DMS79 (cell line): ENCODE data around the gene MB21D2.
"Not testable (repeated sequence)": the region's sequence is repeated elsewhere in the genome, so short reads cannot be mapped to it uniquely, and the experiment has no call there.

ENCODE experiments used
- DNase-seq: peaks from one replicate; lab custom pipeline; 2025; lab: John Stamatoyannopoulos, UW

The MB21D2 gene, protein sequence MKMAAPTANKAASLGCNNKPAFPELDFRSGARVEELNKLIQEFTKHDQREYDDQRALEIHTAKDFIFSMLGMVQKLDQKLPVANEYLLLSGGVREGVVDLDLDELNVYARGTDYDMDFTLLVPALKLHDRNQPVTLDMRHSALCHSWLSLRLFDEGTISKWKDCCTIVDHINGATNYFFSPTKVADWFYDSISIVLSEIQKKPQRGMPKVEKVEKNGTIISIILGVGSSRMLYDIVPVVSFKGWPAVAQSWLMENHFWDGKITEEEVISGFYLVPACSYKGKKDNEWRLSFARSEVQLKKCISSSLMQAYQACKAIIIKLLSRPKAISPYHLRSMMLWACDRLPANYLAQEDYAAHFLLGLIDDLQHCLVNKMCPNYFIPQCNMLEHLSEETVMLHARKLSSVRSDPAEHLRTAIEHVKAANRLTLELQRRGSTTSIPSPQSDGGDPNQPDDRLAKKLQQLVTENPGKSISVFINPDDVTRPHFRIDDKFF

DNA sequence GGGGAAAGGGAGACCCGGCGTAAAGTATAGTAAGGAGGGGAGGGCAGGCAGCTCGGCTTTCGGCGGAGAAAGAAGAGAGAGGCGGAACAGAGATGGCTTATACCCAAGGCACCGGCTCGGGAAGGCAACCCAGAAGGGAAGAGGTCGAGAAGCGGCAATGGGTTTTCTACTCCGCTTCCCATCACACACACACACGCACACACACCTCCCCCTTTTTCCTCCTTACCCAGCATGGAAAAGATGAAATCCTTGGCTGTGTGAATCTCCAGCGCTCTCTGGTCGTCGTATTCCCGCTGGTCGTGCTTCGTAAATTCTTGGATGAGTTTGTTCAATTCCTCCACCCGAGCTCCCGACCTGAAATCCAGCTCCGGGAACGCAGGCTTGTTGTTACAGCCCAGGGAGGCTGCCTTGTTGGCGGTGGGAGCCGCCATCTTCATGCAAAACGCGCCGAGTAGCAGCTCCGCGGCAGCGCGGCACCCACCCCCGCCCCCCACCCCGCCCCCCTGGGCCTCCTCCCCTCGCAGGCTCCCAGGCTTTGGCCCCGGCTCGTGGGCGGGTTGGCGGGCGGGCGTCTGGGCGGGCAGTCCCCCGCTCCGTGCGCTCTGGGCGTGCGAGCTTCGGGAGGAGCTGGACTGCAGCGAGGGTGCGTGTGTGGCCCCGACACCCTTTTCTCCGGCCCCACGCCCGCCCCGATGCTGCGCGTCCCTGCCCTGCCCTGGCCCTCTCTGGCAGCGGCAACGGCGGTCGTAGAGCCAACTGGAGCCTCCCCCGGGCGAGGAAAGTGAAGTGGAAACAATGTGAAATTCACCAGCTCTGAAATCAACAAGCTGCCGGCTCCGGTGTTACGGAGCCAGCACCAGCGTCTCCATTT, at the start of gene MB21D2:
Gene MB21D2 (minus strand): TSS at position 453 of the 871 bp plus-strand sequence. CDS start 16 bp downstream, at position 437.
- DNase-seq: peak; percentile 63

DNA sequence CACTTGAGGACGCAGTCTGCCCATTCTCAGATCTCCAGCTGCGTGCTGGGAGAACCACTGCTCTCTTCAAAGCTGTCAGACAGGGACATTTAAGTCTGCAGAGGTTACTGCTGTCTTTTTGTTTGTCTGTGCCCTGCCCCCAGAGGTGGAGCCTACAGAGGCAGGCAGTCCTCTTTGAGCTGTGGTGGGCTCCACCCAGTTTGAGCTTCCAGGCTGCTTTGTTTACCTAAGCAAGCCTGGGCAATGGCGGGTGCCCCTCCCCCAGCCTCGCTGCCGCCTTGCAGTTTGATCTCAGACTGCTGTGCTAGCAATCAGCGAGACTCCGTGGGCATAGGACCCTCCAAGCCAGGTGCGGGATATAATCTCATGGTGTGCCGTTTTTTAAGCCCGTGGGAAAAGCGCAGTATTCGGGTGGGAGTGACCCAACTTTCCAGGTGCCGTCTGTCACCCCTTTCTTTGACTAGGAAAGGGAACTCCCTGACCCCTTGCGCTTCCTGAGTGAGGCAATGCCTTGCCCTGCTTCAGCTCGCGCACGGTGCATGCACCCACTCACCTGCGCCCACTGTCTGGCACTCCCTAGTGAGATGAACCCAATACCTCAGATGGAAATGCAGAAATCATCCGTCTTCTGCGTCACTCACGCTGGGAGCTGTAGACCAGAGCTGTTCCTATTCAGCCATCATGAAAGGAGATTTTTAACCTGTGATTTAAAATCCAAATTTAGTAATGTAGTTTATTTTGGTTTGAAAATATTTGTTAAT, 47.5 kb upstream of the MB21D2 start:
- DNase-seq: not testable (repeated sequence)

DNA sequence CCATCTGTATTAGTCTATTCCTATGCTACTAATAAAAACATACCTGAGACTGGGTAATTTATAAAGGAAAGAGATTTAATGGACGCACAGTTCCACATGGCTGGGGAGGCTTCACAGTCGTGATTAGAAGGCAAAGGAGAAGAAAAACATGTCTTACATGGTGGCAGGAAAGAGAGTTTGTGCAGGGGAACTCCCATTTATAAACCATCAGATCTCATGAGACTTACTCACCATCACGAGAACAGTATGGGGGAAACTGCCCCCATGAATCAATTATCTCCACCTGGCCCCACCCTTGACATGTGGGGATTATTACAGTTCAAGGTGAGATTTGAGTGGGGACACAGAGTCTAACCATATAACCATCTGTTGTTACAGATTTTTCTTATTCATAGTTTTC, 42.1 kb upstream of the MB21D2 start:
- no peak for DNase-seq

DNA sequence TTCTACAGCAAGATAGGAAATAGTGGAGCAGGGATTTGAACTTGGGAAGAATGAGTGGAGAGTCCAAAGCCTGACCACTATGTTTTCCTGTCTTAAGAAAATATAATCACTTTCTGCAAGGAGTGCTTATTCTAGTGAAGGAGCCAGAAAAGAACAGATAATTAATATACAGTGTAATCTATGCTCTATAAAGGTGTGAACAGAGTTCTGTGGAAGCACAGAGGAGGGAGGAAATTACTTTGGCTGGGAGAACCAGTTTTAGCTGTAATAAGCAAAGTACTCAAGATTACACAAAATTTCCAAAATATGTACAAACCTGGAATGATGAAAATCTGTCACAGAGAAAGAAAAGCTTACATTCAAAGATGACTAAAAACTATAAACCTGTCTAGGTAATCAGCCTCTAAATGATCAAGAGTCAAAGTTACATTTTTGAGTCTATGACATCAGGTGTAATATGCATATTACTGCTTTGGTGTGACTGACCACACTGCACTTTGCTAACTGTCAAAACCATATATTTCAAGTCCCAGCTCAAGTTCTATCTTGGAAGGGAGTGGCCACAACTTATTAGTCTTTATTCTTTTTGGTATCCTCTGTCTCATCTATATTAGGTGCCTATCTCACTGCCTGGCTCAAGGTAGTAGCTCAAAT, 40.7 kb upstream of the MB21D2 start:
- no peak for DNase-seq

DNA sequence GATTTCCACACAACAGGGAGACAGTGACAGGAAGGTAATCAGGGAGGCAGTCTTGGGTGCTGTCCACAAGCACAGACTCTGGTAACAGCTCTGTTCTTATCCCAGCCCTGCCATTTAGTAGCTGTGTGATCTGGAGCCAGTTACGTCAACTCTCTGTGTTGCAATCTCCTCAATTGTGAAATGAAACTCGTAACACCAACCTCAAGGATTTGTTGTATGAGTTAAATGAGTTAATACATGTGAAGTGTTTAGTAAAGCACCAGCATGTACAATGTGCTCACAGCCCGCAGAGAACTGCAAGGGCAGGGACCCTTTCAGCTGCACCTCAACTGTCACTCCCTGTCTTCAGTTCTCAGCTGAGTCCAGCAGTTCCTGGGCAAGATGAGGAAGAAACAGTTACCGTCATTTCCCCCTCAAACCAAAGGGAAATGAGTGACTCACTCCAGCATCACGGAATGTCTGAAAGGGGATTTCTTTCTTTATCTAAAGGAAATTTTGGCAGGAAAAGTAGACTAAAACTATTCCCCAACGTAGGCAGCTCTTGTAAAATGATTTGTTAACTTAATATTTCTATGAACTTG, 39.9 kb upstream of the MB21D2 start:
- no peak for DNase-seq

DNA sequence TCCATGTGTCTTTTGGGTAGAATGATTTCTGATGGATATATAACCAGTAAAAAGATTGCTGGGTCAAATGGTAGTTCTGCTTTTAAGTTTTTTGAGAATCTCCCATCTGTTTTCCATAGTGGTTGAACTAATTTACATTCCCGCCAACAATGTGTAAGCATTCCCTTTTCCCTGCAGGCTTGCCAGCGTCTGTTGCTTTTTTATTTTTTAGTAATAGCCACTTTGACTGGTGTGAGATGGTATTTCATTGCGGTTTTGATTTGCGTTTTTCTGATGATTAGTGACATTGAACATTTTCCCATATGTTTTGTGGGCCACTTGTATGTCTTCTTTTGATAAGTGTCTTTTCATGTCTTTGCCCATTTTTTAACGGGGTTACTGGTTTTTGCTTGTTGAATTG, 36.3 kb upstream of the MB21D2 start:
- DNase-seq: no peak

DNA sequence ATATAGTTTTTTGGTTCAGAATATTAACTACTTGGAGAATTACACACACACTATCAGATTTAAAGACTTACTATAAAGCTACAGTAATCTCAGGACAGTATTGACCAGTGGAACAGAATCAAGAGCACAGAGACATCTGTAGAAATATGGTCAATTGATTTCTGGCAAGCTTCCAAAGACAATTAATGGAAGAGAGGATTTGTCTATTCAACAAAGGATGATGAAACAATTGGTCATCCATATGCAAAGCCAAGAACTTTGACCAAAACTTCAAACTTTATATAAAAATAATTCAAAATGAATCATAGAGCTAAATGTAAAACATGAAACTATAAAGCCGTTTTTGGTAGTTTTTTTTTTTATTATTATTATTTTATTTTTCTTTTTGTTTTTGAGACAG, 29.8 kb upstream of the MB21D2 start:
- DNase-seq: no peak

DNA sequence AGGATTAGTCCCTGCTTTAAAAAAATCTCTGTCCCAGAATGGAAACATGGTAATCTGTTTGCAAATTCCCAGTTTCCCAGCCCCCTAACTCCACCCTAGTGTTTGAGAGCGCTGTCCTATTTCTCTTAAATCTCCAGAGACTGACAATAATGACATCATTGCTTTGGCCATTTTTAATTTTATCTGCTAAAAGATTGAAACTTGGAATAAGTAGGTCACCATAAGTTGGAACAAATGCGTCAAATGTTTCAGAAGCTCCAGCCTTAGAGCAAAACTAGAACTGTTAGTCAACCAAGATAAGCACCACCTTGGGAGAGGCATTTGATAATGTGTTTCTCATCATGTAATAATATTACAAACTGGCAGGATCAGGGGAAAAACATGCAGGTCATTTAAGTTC, 25.7 kb upstream of the MB21D2 start:
- DNase-seq: no peak

DNA sequence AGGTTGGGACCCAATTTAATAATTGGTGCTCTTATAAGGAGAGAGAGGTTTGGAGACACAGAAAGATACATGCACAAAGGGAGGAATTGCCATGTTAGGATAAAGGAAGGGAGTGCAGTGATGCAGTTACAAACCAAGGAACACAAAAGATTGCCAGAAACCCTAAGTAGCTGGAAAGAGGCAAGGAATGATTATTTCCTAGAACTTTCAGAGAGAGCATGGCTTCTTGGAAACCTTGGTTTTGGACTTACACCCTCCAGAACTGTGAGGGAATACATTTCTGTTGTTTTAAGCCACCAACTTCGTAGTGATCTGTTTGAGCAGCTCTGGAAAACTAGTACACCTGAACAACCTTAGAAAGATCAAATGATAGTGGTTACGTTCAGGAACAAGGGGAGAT, 25.0 kb upstream of the MB21D2 start:
- DNase-seq: no peak

DNA sequence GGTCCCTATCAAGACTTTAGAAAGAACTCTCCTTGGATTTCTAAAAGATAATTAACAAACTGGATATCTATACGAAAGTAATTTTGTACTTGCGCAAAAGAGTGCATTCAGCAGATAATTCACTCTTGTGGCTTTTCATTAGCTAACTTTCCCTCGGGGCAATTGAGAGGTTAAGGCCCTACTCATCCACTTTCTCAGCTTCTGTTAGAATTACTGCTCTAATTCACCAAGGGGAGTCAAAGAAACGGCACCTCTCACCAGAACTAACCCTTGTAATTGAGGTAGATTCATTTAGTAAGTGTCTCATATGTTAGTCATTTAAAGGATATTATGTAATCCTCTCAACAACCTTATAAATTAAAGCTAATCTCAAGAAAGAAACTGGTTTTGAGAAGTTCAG, 22.5 kb upstream of the MB21D2 start:
- DNase-seq: no peak

DNA sequence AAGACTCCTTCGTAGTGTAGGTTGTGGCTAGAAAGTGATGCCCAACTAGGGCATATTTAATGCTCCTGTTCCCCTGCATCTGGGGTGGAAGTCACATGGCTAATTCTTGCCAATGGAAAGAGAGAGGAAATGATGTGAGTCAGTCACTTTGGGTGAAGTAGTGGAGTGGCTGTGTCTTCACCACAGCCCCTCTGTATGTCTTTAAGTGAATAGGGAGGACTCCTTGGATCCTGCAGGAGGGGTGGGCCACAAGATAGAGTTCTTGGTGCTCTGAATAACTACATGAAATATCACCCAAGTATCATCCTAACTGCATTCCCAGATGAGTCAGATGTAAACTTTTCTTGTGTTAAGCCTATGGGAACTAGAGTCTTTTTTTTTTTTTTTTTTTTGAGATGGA, 17.8 kb upstream of the MB21D2 start:
- no peak for DNase-seq

DNA sequence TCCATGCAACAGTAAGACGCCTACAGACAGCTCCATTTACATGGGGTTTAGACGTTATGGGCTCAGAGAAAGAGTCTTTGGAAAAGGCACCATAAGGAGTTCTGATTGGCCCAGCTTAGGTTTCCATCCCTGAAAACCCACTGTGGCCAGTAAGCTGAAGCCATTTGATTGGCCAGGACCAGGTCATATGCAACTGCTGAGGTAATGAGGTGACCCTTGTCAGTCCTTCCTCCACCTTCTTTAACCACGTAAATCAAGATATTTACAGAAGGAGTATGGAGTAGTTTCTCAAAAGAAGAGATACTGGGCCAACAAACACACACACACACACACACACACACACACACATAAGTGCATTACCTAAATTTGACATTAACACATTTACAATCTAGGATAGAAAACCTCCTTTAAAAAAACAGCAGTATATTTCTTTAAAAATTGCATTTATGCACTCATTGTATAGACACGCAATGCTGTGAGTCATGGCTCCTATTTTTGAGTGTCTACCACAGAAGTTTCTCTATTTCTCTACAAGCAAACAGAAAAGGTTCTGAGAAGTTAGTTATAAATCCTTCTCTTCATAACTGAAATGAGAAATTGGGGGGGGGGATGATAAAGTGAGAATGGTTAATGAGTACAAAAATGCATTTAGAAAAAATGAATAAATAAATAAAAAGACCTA, 16.3 kb upstream of the MB21D2 start:
- DNase-seq: no peak

DNA sequence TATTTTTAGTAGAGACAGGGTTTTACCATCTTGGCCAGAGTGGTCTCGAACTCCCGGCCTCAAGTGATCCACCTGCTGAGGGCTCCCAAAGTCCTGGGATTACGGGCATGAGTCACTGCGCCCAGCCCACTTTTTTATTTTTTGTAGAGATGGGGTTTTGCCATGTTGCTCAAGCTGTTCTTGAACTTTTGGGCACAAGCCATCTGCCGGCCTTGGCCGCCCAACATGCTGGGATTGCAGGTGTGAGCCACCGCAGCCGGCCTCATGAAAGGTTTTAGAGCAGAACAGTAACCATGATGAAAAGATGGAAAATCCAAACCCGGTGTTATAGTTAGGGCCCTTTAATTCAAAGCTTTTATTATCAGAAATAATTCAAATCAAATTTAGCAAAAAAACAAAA, 15.6 kb upstream of the MB21D2 start:
- DNase-seq: no peak

DNA sequence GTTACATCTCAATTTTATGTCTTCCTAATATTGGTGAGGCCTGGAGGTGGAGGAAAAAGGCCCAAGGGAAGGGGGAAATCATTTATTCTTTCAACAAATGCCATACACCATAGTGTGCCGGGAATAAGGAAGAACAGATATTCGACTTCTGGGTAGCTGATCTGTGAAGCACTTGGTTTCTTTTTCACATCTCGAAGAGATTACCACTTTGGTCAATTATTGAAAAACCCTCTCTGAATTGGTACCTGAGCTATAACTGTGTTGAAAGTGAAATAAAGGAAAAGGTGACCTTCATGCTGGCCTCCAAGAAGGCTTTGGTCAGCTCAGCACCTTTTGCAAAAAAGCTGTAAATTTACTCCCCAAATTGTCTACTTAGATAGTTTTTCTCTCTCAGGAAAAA, 14.2 kb upstream of the MB21D2 start:
- no peak for DNase-seq

DNA sequence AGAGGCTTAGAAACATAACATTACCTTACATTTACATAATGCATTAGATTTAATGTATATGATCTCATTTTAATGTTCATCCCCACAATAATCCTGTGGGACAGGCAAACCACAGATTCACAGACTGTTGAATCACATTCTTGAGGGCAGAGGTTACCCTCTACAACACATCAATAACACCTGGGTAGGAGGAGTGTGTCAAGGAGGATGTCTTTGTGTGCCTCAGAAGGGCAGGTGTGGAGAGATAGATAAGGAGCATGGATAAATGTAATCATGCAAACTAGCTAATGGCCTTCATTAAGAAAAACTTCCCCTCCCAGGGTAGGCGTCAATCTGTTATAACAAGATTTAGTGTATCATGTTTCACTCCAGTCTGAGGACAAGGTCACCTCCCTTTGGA, 12.9 kb upstream of the MB21D2 start:
- no peak for DNase-seq

DNA sequence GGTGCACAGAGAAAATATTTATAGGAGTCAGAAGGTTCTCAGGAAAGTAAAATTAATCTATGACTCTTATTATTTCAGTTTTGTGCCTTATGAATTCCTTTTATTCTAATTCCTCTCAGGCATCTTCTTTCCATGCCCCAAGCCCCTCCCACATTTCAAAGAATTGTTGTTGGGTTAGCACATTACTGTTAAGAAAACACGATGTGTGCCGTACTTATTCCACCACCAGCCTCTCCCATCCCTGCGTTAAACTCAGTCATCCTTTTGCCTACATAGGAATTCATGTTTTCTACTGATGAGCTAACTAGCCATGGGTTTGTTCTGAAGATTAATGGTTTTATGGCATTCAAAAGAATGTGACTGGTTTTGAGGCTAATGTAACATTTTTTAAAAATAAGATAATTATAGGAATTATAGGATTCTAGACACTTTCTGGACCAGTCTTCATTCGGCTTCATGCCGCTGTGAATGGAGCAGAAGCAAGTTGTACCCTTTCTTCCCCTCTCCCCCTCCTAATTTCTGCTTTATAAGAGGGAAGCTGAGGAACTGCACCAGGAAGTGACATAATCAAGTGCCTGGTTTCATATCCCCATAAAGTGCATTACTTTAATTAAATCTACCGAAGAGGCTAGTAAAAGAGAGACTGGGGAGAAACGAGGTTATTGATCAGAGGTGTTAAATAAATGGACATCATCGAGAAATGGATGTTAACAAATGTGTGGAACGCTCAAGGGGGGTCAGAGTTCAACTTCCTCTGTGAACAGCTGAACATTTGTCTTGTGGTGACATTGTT, 12.3 kb upstream of the MB21D2 start:
- no peak for DNase-seq

DNA sequence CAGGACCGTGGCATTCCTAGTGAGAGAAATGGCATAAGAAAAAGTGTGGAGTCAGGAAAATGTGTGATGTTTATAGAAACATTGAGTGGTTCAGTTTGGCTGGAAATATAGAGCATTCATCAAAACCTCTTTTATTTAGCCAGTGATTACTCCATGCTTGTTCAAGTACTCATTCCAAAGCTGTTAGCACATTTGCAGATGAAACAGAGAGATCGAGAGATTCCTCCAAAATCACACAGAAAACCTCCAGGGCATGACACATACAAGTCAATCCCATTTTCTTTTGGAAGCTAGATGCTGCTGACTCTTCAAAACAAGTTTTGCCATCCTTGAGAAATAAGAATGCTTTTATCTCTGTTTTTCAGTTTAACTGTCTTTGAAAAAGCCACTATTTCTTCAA, 11.5 kb upstream of the MB21D2 start:
- no peak for DNase-seq

DNA sequence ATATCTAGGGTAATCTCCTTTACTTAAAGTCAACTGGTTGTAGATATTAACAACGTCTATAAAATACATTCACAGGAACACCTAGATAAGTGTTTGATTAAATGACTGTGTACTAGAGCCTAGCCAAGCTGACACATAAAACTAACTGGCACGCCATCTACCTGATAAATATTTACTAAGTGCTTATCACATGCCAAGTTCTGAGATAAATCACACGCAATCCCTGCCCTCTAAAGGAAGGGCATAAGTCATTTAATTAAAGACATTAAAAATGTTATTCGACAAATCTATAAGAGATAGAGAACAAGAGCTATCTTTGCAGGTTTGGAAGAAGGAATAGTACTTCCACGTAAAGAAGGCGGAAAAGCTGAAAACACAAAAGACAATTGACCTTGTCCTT, 11.1 kb upstream of the MB21D2 start:
- no peak for DNase-seq

DNA sequence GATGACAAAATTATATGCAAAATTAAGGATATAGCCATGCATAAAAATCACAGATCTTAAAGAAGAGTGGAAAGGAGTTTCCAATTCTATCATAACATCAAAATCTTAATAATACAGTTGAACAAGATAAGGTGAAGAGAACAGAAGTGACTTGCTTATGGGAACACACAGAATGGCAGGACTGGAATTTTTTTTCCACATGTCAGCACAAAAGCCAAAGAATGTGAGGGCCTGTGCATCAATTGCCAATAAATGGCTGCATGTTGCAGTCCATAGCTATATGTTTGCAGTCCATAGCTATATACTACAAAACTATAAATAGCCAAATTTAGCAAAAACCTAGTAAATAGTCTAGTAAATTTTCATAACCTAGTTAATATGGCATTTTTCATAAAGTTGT, 10.4 kb upstream of the MB21D2 start:
- no peak for DNase-seq

DNA sequence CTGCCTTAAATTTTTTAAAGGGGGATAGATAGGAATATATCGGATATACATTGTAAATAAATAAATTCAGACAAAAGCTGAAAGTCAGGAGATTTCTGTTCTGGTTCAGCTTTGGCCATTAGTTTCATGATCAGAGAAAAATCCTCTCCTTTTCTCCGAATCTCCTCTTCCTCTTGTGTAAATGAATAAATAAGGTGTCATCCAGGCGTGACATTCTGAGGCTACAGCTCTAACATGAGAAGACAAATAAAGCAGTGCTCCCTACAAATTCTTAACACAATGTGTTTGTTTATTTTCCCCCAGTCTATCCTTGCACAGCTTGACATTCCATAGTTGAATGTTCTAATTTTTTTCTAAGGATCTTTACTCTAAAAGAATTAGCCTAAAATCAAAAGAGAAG, 9.4 kb upstream of the MB21D2 start:
- DNase-seq: no peak
